22Rv1 (cell line): ENCODE data around the gene NPTX1.

Experiments
- ZFX ChIP-seq: fragments of 450-650 bp; IDR thresholded peaks from 2 replicates; pipeline ENCODE4 v1.6.1; 2017; ENCODE audit warnings: antibody characterized with exemption, borderline replicate concordance
- TF ChIP-seq, protein P1 (sequence below): fragments of 450-650 bp; IDR thresholded peaks from 2 replicates; pipeline ENCODE4 v1.5.1; 2017; ENCODE audit warnings: mild to moderate bottlenecking

DNA sequence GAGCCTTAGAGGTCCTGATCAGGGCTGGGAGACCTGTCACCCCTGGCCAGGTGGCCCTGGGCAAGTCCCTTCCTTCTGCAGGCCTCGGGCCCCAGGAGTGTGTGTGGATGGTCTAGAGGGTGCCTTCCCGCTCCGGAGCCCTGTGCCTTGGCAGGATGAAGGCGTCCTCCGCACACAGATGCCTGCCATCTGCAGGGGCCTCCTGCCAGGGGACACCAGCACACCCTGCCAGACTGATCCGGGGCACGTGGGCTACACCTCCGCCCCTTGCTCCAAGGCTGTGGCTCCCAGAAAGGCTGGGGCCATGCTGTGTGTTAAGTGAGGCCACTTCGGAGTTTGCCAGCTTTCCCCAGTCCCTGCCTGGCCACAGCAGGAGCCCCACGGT is 30.7 kb downstream of the NPTX1 start:
- TF ChIP-seq, protein P1, sequence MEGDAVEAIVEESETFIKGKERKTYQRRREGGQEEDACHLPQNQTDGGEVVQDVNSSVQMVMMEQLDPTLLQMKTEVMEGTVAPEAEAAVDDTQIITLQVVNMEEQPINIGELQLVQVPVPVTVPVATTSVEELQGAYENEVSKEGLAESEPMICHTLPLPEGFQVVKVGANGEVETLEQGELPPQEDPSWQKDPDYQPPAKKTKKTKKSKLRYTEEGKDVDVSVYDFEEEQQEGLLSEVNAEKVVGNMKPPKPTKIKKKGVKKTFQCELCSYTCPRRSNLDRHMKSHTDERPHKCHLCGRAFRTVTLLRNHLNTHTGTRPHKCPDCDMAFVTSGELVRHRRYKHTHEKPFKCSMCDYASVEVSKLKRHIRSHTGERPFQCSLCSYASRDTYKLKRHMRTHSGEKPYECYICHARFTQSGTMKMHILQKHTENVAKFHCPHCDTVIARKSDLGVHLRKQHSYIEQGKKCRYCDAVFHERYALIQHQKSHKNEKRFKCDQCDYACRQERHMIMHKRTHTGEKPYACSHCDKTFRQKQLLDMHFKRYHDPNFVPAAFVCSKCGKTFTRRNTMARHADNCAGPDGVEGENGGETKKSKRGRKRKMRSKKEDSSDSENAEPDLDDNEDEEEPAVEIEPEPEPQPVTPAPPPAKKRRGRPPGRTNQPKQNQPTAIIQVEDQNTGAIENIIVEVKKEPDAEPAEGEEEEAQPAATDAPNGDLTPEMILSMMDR = no peak
- TF ChIP-seq ZFX = no peak
